DMS53 treated with DMSO at 0.1 percent for 48 hours (cell line): ENCODE results near the gene MYOC.
"Not testable (repeated sequence)": the region's sequence is repeated elsewhere in the genome, so short reads cannot be mapped to it uniquely, and the experiment has no call there.

Source experiments
- DNase-seq: peaks from one replicate; lab custom pipeline; 2025; ENCODE audit not compliant: unreplicated experiment; lab: John Stamatoyannopoulos, UW

Gene MYOC

DNA sequence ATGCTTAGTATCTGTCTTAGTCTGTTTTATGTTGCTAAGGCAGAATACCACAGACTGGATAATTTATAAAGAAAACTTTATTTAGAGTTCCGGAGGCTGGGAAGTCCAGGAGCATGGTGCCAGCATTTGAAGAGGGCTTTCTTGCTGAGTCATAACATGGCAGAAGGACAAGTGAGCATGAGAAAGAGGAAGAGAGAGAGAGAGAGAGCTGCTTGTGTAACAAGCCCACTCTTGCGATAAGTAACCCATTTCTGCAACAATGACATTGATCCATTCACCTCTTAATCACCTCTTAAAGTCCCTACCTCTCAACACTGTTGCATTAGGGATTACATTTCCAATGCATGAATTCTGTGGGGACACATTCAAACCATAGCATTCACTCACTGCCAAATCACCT is 42.1 kb downstream of the MYOC start:
- DNase-seq, result no peak

GRCh38 chr1:171606402-171606941 is 46.0 kb downstream of the MYOC start:
- no peak for DNase-seq

- DNase-seq, result not testable (repeated sequence)
These were observed 49.4 kb downstream of the MYOC start for GRCh38 chr1:171603042-171603441.

GRCh38 chr1:171600862-171601261 is 51.6 kb downstream of the MYOC start:
- DNase-seq, result no peak

- DNase-seq, result not testable (repeated sequence)
These were observed 52.2 kb downstream of the MYOC start for GRCh38 chr1:171600310-171600709.

DNA sequence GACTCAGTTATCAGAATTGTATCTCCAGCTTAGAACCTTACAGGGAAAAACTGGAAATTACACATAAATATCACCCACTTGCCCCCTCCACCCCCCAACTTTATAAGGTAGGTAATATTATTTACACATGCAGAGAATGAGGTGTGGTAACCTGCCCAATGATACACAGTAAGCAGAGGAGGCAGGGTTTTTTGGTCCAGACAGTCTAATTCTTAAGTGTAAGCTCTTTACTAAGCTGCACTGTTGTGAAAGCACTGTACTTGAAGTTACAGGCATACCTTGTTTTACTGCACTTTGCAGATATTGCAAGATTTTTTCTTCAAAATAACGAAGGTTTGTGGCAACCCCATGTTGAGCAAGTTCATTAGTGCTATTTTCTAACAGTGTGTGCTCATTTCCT is 55.3 kb downstream of the MYOC start:
- no peak for DNase-seq

DNA sequence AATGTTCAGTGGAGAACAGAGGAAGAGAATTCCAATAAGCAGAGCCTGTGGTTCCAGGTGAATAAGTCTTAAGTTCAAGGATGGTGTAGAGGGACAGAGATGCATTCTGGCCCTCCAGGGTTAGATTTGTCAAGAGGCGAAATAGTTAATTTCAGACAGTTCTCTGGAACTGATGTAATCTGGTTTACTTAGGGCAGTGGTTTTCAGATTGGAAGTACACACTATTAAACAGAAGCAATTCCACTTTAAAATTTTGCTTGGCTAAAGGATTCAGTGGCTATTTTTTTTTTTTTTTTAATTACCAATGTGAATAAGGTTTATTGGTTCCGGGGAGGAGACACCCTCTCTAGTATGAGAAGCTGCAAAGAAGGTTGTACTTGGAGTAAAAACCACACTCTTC is 55.8 kb downstream of the MYOC start:
- no peak for DNase-seq

GRCh38 chr1:171596119-171596518 is 56.4 kb downstream of the MYOC start:
- DNase-seq, result no peak

DNA sequence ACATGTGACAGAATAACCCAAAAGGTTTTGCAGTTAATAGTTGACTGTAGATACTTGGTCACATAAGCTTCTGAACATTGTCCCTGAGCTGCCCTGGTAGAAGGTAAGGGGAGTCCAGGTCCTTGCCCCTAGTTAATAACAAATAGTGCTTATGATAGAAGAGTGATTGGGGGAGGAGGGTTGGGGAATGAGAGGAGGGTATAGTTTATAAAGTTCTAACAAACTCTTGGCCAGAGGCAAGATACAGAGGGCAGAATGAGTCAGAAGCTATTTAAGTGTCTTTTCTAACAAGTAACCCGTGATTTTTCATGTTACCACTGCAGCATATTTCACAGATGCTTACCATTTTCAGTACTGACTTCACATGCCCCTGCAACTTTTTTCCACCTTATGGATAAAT is 57.2 kb downstream of the MYOC start:
- no peak for DNase-seq

DNA sequence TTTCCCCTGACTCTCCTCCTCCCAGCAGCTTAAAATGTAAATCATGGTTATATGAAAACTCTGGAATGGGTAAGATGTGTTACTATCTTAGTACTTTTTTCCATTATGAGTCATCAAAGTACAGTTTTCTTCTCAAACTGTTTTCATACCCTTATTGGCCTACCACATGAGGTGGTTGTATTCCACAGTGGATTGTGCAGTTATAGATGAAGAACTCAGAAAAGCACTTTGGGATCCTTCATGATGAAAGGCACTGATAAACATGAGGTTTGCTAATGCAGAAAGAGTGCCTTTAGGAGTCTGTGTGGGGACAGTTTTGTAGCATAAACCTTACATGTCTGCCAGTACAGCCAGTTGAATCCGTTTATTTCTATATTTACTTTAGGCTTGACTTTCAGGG is 62.5 kb downstream of the MYOC start:
- no peak for DNase-seq

DNA sequence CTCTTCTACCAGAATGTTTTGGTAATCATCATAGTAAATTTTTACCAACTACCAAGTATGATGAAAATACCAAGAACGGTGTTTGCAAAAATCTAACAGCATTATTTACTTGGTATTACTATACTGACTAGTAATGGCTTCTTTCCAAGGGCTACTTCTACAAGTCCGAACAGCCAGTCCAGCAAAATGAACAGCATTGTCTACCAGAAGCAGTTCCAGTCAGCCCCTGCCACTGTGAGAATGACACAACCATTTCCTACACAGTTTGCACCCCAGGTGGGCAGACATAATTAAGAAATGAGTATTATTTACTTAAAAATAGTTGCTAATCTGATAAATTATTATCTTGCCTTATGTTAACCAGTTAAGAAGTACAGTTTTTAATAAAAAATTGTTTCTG is 64.3 kb downstream of the MYOC start:
- DNase-seq, result no peak

DNA sequence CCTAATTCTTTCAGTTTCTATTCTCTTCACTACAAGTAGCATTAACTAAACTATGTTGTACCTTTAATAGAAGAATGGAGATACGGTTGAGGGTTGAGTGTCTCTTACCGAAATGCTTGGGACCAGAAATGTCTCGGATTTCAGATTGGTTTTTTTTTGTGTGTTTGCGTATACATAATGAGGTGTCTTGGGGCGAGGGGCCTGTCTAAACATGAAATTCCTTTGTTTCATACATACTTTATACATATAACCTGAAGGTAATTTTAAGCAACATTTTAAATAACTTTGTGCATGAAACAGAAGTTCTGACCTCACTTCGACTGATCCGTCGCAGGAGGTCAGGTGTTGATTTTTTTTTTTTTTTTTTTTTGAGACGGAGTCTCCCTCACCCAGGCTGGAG is 66.8 kb downstream of the MYOC start:
- DNase-seq, result no peak
